Sigmoid colon (tissue), 4 donors: ENCODE measurements around the gene EDNRB.

Experiments
- CTCF ChIP-seq, 4 experiments: fragments of 450-650 bp in 3 of 4; fragments of 200-600 bp in 1 of 4; IDR thresholded peaks; one replicate each; pipeline ENCODE4 v1.5.1; 2016 to 2019; ENCODE audit warnings: antibody characterized with exemption in 4 of 4, mild to moderate bottlenecking in 3 of 4, moderate library complexity in 2 of 4
- POLR2A ChIP-seq, 2 donors: fragments of 450-650 bp; IDR thresholded peaks; one replicate each; pipeline ENCODE4 v1.6.1; 2016; ENCODE audit warnings: antibody characterized with exemption in 2 of 2, mild to moderate bottlenecking in 2 of 2, moderate library complexity in 2 of 2
- POLR2AphosphoS5 ChIP-seq, 4 donors: sonication (generic); formaldehyde crosslinking; IDR thresholded peaks; one replicate each; pipeline ENCODE4 v1.6.1; 2017; ENCODE audit warnings: antibody characterized with exemption in 4 of 4

GRCh38 chr13:77903435-77903834, 15.2 kb downstream of the EDNRB start:
- TF ChIP-seq POLR2A (IDR thresholded peaks at IDR 0.05) = no peak
- no peak for TF ChIP-seq POLR2AphosphoS5 (IDR thresholded peaks at IDR 0.05)
- no peak for TF ChIP-seq CTCF (IDR thresholded peaks at IDR 0.05)
